Measurements from ENCODE around the gene ELOA. TPM values are rescaled to one million over a fixed set of nuclear protein-coding genes. Genes with fewer than 3 reads are reported as not detected.

The ELOA gene
- total and polyA plus RNA-seq, 9 of the 15 experiments (the other 6 are each of a cell fraction or from before 2014, with no cell fraction given): 31.9 to 98.6 (median 61.3) TPM

- TF ChIP-seq ZNF398 (CRISPR knock-in tag; IDR thresholded peaks at IDR 0.05): no peak
- TF ChIP-seq NUFIP1 (IDR thresholded peaks at IDR 0.05; ENCODE audit: partially characterized antibody): peak; percentile 57
- TF ChIP-seq MYC (IDR thresholded peaks at IDR 0.05; ENCODE audit: low read depth, low read length): peak; percentile 98
- no peak; the same call in 1 of the 2 replicates for TF ChIP-seq MYC (CRISPR knock-in tag; IDR thresholded peaks at IDR 0.05; ENCODE audit: borderline replicate concordance, low read depth)
- TF ChIP-seq CUX1 (CRISPR knock-in tag; IDR thresholded peaks at IDR 0.05): no peak
- TF ChIP-seq, protein P1, sequence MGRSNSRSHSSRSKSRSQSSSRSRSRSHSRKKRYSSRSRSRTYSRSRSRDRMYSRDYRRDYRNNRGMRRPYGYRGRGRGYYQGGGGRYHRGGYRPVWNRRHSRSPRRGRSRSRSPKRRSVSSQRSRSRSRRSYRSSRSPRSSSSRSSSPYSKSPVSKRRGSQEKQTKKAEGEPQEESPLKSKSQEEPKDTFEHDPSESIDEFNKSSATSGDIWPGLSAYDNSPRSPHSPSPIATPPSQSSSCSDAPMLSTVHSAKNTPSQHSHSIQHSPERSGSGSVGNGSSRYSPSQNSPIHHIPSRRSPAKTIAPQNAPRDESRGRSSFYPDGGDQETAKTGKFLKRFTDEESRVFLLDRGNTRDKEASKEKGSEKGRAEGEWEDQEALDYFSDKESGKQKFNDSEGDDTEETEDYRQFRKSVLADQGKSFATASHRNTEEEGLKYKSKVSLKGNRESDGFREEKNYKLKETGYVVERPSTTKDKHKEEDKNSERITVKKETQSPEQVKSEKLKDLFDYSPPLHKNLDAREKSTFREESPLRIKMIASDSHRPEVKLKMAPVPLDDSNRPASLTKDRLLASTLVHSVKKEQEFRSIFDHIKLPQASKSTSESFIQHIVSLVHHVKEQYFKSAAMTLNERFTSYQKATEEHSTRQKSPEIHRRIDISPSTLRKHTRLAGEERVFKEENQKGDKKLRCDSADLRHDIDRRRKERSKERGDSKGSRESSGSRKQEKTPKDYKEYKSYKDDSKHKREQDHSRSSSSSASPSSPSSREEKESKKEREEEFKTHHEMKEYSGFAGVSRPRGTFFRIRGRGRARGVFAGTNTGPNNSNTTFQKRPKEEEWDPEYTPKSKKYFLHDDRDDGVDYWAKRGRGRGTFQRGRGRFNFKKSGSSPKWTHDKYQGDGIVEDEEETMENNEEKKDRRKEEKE (IDR thresholded peaks at IDR 0.05; ENCODE audit: borderline replicate concordance in 1 of 2, control insufficient read depth in 1 of 2, low read depth in 2 of 2, low read length in 1 of 2): 0 out of 4 replicates have a peak, but pooled peaks of 1 of the 2 experiments have one; percentile 50
- TF ChIP-seq NFRKB (IDR thresholded peaks at IDR 0.05; ENCODE audit: low read depth): peak; percentile 89
- TF ChIP-seq ZNF785 (CRISPR knock-in tag; IDR thresholded peaks at IDR 0.05): no peak
- TF ChIP-seq, protein P2, sequence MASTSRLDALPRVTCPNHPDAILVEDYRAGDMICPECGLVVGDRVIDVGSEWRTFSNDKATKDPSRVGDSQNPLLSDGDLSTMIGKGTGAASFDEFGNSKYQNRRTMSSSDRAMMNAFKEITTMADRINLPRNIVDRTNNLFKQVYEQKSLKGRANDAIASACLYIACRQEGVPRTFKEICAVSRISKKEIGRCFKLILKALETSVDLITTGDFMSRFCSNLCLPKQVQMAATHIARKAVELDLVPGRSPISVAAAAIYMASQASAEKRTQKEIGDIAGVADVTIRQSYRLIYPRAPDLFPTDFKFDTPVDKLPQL (IDR thresholded peaks at IDR 0.05; ENCODE audit: extremely low read depth, insufficient read length): peak; percentile 19
- TF ChIP-seq DDX20 (tag; IDR thresholded peaks at IDR 0.05; ENCODE audit: low read depth): no peak
- TF ChIP-seq TBL1XR1 (IDR thresholded peaks at IDR 0.05; ENCODE audit: low read length in 2 of 2): peak; percentile 89 to 91
- peak; percentile 90 for TF ChIP-seq ATF7 (IDR thresholded peaks at IDR 0.05)
- no peak for TF ChIP-seq ZNF778 (CRISPR knock-in tag; IDR thresholded peaks at IDR 0.05)
- peak; percentile 96 for TF ChIP-seq BHLHE40 (IDR thresholded peaks at IDR 0.05; ENCODE audit: low read length)
- no peak for TF ChIP-seq BCL6 (CRISPR knock-in tag; IDR thresholded peaks at IDR 0.05)
- TF ChIP-seq ZNF143 (CRISPR knock-in tag; IDR thresholded peaks at IDR 0.05): 0 out of 2 replicates have a peak, but pooled peaks have one; percentile 32
These were observed 34.9 kb downstream of the ELOA start, which contains the start of gene PITHD1 (continued) for GRCh38 chr1:23777979-23778814.

All from K562 (cell line).